ENCODE measurements around the gene PHC3. TPM values are rescaled to one million over a fixed set of nuclear protein-coding genes. Genes with fewer than 3 reads are reported as not detected.

PHC3 gene
- polyA plus RNA-seq, 1 donor from 2014 or later, result 18.6 TPM

- Histone ChIP-seq H3K4me3 (ENCODE audit: low read length) (no peak overlapping the region), H3K9me2 (ENCODE audit: insufficient read depth, low read length) (no peaks in the 10 kb centered on the region), H4K20me1 (ENCODE audit: insufficient read depth) (no peaks in the 10 kb centered on the region), H3K36me3 (ENCODE audit: insufficient read depth, low read length) (no peaks in the 10 kb centered on the region), H3K79me2 (replicated peaks; ENCODE audit: insufficient read depth, low read length) (no peaks in the 10 kb centered on the region), H2AFZ (ENCODE audit: low read depth, low read length) (no peak overlapping the region), H3K4me2 (ENCODE audit: low read length) (no peak overlapping the region), H3K27ac (ENCODE audit: low read length) (no peak overlapping the region), H3K9ac (ENCODE audit: low read length) (no peak overlapping the region), H3K27me3 (ENCODE audit: insufficient read depth, low read depth, low read length) (no peaks in the 10 kb centered on the region), H3K9me3 (ENCODE audit: low read length) (no peaks in the 10 kb centered on the region), H3F3A (ENCODE audit: insufficient read depth, low read length, poor library complexity, severe bottlenecking) (no peaks in the 10 kb centered on the region)
- no peak for TF ChIP-seq EP300 (conservative IDR thresholded peaks at IDR 0.05; ENCODE audit: poor library complexity, severe bottlenecking)
- no peak for TF ChIP-seq TAF1 (IDR thresholded peaks at IDR 0.05; ENCODE audit: low read depth)
- TF ChIP-seq RAD21 (conservative IDR thresholded peaks at IDR 0.05), result no peak
- no peak for TF ChIP-seq MXI1 (conservative IDR thresholded peaks at IDR 0.05; ENCODE audit: poor library complexity, severe bottlenecking)
- TF ChIP-seq EZH2 (IDR thresholded peaks at IDR 0.05; ENCODE audit: borderline replicate concordance, insufficient read depth, low read length, poor library complexity, severe bottlenecking), result no peak
- TF ChIP-seq REST (IDR thresholded peaks at IDR 0.05; ENCODE audit: borderline replicate concordance), result no peak
- TF ChIP-seq POLR2AphosphoS5 (IDR thresholded peaks at IDR 0.05), result no peak
- no peak for TF ChIP-seq SMC3 (conservative IDR thresholded peaks at IDR 0.05; ENCODE audit: poor library complexity)
- no peak for TF ChIP-seq CTCF (IDR thresholded peaks at IDR 0.05; ENCODE audit: poor library complexity, severe bottlenecking)
Observed at GRCh38 chr3:170064108-170064507, 117.4 kb downstream of the PHC3 start.

GRCh38 chr3:170063691-170064090 is 117.8 kb downstream of the PHC3 start:
- H3K9ac ChIP-seq (ENCODE audit: low read length), result no peak overlapping the region
- H3K4me2 ChIP-seq (ENCODE audit: low read length), result no peak overlapping the region
- no peaks in the 10 kb centered on the region for H3K9me2 ChIP-seq (ENCODE audit: insufficient read depth, low read length)
- H3K36me3 ChIP-seq (ENCODE audit: insufficient read depth, low read length), result no peaks in the 10 kb centered on the region
- no peaks in the 10 kb centered on the region for H3K27me3 ChIP-seq (ENCODE audit: insufficient read depth, low read depth, low read length)
- no peaks in the 10 kb centered on the region for H3K9me3 ChIP-seq (ENCODE audit: low read length)
- no peaks in the 10 kb centered on the region for H3K79me2 ChIP-seq (replicated peaks; ENCODE audit: insufficient read depth, low read length)
- H3F3A ChIP-seq (ENCODE audit: insufficient read depth, low read length, poor library complexity, severe bottlenecking), result no peaks in the 10 kb centered on the region
- no peaks in the 10 kb centered on the region for H4K20me1 ChIP-seq (ENCODE audit: insufficient read depth)
- no peak overlapping the region for H3K27ac ChIP-seq (ENCODE audit: low read length)
- TF ChIP-seq RAD21 (conservative IDR thresholded peaks at IDR 0.05) (no peak), REST (IDR thresholded peaks at IDR 0.05; ENCODE audit: borderline replicate concordance) (no peak), SMC3 (conservative IDR thresholded peaks at IDR 0.05; ENCODE audit: poor library complexity) (no peak), MXI1 (conservative IDR thresholded peaks at IDR 0.05; ENCODE audit: poor library complexity, severe bottlenecking) (no peak), TAF1 (IDR thresholded peaks at IDR 0.05; ENCODE audit: low read depth) (no peak), POLR2AphosphoS5 (IDR thresholded peaks at IDR 0.05) (no peak), EZH2 (IDR thresholded peaks at IDR 0.05; ENCODE audit: borderline replicate concordance, insufficient read depth, low read length, poor library complexity, severe bottlenecking) (no peak), CTCF (IDR thresholded peaks at IDR 0.05; ENCODE audit: poor library complexity, severe bottlenecking) (no peak), EP300 (conservative IDR thresholded peaks at IDR 0.05; ENCODE audit: poor library complexity, severe bottlenecking) (no peak)
- H2AFZ ChIP-seq (ENCODE audit: low read depth, low read length), result no peak overlapping the region
- H3K4me3 ChIP-seq (ENCODE audit: low read length), result no peak overlapping the region

Data from neural cell (in vitro differentiated cells).